Measurements from ENCODE around the gene CYP1A1. TPM values are rescaled to one million over a fixed set of nuclear protein-coding genes. Genes with fewer than 3 reads are reported as not detected.
"Not testable (repeated sequence)": the region's sequence is repeated elsewhere in the genome, so short reads cannot be mapped to it uniquely, and the experiment has no call there.

The CYP1A1 gene
- total RNA-seq, 1 experiment from 2014 or later, result 3.4 TPM

DNA sequence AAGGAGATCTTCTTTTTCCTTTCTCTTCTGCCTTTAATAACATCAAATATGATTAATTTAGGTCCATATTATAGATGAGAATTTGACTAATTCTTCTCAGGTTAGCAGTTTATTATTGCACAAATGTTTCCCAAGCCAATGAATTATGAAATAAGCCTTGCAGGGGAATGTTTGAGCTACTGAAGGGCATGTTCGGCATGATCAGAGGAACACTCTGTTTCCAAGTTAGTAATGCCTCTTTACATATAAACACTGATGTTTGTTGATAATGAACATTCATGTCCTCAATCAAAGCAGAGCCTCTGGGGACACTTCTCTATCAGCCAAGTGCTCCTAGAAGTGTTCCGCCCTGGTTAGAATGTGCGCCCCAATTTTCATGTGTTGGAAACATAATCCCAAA lies 10.0 kb upstream of the CYP1A1 start:
- no TSS peak for BruUV-seq (replicated peaks)
- DNase-seq, result no peak
- Mint-ChIP-seq H3K4me3 (ENCODE audit: low read depth, unreplicated experiment) (no peak overlapping the region), H3K36me3 (ENCODE audit: insufficient read depth, unreplicated experiment) (no peaks in the 10 kb centered on the region), H3K9me3 (ENCODE audit: low read depth, unreplicated experiment) (no peaks in the 10 kb centered on the region), H3K27ac (ENCODE audit: unreplicated experiment) (no peak overlapping the region), H3K4me1 (ENCODE audit: low read depth, unreplicated experiment) (peaks cover 13% of the 10 kb centered on the region), H3K27me3 (ENCODE audit: unreplicated experiment) (peaks cover 34% of the 10 kb centered on the region)
- TF ChIP-seq, protein P1, sequence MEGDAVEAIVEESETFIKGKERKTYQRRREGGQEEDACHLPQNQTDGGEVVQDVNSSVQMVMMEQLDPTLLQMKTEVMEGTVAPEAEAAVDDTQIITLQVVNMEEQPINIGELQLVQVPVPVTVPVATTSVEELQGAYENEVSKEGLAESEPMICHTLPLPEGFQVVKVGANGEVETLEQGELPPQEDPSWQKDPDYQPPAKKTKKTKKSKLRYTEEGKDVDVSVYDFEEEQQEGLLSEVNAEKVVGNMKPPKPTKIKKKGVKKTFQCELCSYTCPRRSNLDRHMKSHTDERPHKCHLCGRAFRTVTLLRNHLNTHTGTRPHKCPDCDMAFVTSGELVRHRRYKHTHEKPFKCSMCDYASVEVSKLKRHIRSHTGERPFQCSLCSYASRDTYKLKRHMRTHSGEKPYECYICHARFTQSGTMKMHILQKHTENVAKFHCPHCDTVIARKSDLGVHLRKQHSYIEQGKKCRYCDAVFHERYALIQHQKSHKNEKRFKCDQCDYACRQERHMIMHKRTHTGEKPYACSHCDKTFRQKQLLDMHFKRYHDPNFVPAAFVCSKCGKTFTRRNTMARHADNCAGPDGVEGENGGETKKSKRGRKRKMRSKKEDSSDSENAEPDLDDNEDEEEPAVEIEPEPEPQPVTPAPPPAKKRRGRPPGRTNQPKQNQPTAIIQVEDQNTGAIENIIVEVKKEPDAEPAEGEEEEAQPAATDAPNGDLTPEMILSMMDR (IDR thresholded peaks at IDR 0.05; ENCODE audit: unreplicated experiment), result no peak
- CTCF ChIA-PET, result no interaction called here
- intact Hi-C loops (cut with micrococcal nuclease; ENCODE audit: unreplicated experiment), result no loop called here

DNA sequence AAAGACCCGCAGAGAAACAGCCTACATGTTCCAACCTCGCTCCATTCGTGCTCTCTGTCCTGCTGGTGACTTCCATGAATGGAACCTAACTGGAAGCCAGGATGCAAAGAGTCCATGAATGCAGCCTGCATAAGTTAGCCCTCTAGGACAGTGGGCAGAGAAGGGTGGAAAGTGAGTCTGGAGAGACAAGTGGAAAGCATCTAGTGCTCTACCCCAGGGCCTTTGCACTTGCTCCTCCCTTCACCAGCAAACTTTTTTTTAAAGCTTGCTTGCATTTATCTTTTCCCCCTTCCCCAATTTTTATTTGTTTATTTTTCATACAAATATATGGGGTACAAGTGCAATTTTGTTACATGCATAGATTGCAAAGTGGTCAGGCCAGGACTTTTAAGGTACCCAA lies 7.9 kb upstream of the CYP1A1 start:
- no peak overlapping the region for H3K4me3 Mint-ChIP-seq (ENCODE audit: low read depth, unreplicated experiment)
- no peak for DNase-seq
- no peaks in the 10 kb centered on the region for H3K9me3 Mint-ChIP-seq (ENCODE audit: low read depth, unreplicated experiment)
- H3K36me3 Mint-ChIP-seq (ENCODE audit: insufficient read depth, unreplicated experiment), result no peaks in the 10 kb centered on the region
- H3K4me1 Mint-ChIP-seq (ENCODE audit: low read depth, unreplicated experiment), result peaks cover 21% of the 10 kb centered on the region
- TF ChIP-seq, protein P1 (IDR thresholded peaks at IDR 0.05; ENCODE audit: unreplicated experiment), result no peak
- intact Hi-C loops (cut with micrococcal nuclease; ENCODE audit: unreplicated experiment), result no loop called here
- no peak overlapping the region for H3K27ac Mint-ChIP-seq (ENCODE audit: unreplicated experiment)
- CTCF ChIA-PET, result interaction anchor here (0.6 kb wide), 1 partner anchor 146 kb away, joined by 7 read pairs; no protein-coding TSS in a partner anchor
- peaks cover 29% of the 10 kb centered on the region for H3K27me3 Mint-ChIP-seq (ENCODE audit: unreplicated experiment)
- BruUV-seq (replicated peaks), result no TSS peak

DNA sequence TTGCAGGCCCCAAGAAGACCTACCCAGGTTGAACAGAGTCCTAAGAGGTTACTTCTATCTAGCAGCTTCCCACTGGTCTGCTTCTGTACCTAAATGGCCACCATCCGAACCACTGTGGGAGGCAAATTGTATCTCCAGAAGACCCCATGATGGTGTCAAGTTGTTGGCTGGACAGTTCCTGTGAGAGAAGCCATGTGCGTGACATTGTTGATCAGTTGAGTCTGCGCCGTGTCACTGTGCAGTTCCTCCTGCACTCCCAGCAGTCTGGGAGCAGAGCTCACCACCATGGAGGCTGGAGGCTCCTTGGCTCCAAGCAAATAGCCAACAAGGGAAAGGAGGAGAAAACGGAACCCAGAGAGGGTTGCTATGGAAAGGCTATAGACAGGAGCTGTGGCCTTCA lies 7.5 kb upstream of the CYP1A1 start:
- Mint-ChIP-seq H3K4me3 (ENCODE audit: low read depth, unreplicated experiment) (no peak overlapping the region), H3K36me3 (ENCODE audit: insufficient read depth, unreplicated experiment) (no peaks in the 10 kb centered on the region), H3K4me1 (ENCODE audit: low read depth, unreplicated experiment) (peaks cover 21% of the 10 kb centered on the region), H3K9me3 (ENCODE audit: low read depth, unreplicated experiment) (no peaks in the 10 kb centered on the region), H3K27me3 (ENCODE audit: unreplicated experiment) (peaks cover 27% of the 10 kb centered on the region), H3K27ac (ENCODE audit: unreplicated experiment) (no peak overlapping the region)
- no peak for DNase-seq
- BruUV-seq (replicated peaks), result no TSS peak
- TF ChIP-seq, protein P1 (IDR thresholded peaks at IDR 0.05; ENCODE audit: unreplicated experiment), result no peak
- intact Hi-C loops (cut with micrococcal nuclease; ENCODE audit: unreplicated experiment), result no loop called here
- CTCF ChIA-PET, result interaction anchor here (0.6 kb wide), 1 partner anchor 146 kb away, joined by 7 read pairs; no protein-coding TSS in a partner anchor

DNA sequence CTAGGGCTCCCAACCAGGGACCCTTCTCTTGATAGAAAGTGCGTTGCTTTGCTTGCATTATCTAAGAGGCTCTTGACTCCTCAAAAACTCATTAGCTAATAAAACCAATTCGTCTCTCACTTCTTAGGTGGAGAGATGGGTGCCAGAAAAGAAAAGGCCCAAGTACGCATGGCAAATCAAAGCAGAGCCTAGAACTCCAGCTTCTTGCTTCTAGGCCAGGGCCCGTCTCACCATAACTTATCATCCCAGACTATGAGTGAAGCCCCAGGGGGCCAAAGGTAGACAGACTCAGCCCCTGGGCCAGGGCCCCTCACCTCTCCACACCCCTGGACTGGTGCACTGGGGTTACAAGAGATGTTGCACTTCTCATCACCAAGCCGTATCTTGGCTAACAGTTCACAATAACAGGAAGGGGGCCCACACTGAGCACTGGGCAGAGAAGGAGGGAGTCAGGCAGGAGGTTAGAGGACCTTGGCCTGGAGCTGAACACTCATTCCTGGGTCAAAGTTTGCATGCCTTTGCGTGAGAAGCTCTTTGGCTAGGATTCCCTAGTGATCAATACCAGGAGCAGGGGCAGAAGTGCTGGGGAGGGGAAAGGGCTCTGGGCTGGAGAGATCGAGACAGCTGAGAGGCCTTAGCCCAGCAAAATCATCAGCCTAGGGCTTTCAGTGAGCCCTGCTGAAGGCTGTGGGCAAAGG lies 5.4 kb upstream of the CYP1A1 start:
- no TSS peak for BruUV-seq (replicated peaks)
- TF ChIP-seq, protein P1 (IDR thresholded peaks at IDR 0.05; ENCODE audit: unreplicated experiment), result no peak
- Mint-ChIP-seq H3K4me1 (ENCODE audit: low read depth, unreplicated experiment) (peaks cover 21% of the 10 kb centered on the region), H3K36me3 (ENCODE audit: insufficient read depth, unreplicated experiment) (peaks cover 6% of the 10 kb centered on the region), H3K27ac (ENCODE audit: unreplicated experiment) (no peak overlapping the region), H3K27me3 (ENCODE audit: unreplicated experiment) (peaks cover 7% of the 10 kb centered on the region), H3K9me3 (ENCODE audit: low read depth, unreplicated experiment) (no peaks in the 10 kb centered on the region), H3K4me3 (ENCODE audit: low read depth, unreplicated experiment) (no peak overlapping the region)
- CTCF ChIA-PET, result interaction anchor here (1.4 kb wide), 1 partner anchor 14 kb away, joined by 3 read pairs; no protein-coding TSS in a partner anchor
- intact Hi-C loops (cut with micrococcal nuclease; ENCODE audit: unreplicated experiment), result no loop called here
- no peak for DNase-seq

DNA sequence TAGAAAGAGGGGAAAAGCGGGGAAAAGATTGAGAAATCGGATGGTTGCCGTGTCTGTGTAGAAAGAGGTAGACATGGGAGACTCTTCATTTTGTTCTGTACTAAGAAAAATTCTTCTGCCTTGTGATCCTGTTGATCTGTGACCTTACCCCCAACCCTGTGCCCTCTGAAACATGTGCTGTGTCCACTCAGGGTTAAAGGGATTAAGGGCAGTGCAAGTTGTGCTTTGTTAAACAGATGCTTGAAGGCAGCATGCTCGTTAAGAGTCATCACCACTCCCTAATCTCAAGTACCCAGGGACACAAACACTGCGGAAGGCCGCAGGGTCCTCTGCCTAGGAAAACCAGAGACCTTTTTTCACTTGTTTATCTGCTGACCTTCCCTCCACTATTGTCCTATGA lies 4.0 kb upstream of the CYP1A1 start:
- H3K27me3 Mint-ChIP-seq (ENCODE audit: unreplicated experiment); DNase-seq; H3K27ac Mint-ChIP-seq (ENCODE audit: unreplicated experiment); CTCF ChIA-PET; BruUV-seq (replicated peaks); H3K9me3 Mint-ChIP-seq (ENCODE audit: low read depth, unreplicated experiment); H3K4me3 Mint-ChIP-seq (ENCODE audit: low read depth, unreplicated experiment); intact Hi-C loops (cut with micrococcal nuclease; ENCODE audit: unreplicated experiment): not testable (repeated sequence)
- peaks cover 31% of the 10 kb centered on the region for H3K4me1 Mint-ChIP-seq (ENCODE audit: low read depth, unreplicated experiment)
- peaks cover 12% of the 10 kb centered on the region for H3K36me3 Mint-ChIP-seq (ENCODE audit: insufficient read depth, unreplicated experiment)

DNA sequence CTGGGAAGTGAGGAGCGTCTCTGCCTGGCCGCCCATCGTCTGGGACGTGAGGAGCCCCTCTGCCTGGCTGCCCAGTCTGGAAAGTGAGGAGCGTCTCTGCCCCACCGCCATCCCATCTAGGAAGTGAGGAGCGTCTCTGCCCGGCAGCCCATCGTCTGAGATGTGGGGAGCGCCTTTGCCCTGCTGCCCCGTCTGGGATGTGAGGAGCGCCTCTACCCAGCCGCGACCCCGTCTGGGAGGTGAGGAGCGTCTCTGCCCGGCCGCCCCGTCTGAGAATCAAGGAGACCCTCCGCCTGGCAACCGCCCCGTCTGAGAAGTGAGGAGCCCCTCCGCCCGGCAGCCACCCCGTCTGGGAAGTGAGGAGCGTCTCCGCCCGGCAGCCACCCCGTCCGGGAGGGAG lies 3.4 kb upstream of the CYP1A1 start:
- H3K27ac Mint-ChIP-seq (ENCODE audit: unreplicated experiment); CTCF ChIA-PET; intact Hi-C loops (cut with micrococcal nuclease; ENCODE audit: unreplicated experiment); H3K9me3 Mint-ChIP-seq (ENCODE audit: low read depth, unreplicated experiment); H3K27me3 Mint-ChIP-seq (ENCODE audit: unreplicated experiment); DNase-seq; H3K4me3 Mint-ChIP-seq (ENCODE audit: low read depth, unreplicated experiment); BruUV-seq (replicated peaks): not testable (repeated sequence)
- Mint-ChIP-seq H3K4me1 (ENCODE audit: low read depth, unreplicated experiment) (peaks cover 38% of the 10 kb centered on the region), H3K36me3 (ENCODE audit: insufficient read depth, unreplicated experiment) (peaks cover 12% of the 10 kb centered on the region)
